ENCODE data around the gene C2CD2. TPM values are rescaled to one million over a fixed set of nuclear protein-coding genes. Genes with fewer than 3 reads are reported as not detected.

The C2CD2 gene
- total and polyA plus RNA-seq, 8 donors, result 7.9 to 16.8 (median 11.3) TPM

- DNase-seq, result peak in 1 of 6 donors; percentile 6
- no peak for TF ChIP-seq CTCF (IDR thresholded peaks at IDR 0.05)
- H3K9me3 ChIP-seq, result no peaks in the 10 kb centered on the region
- no peak for ATAC-seq
- no peak for FAIRE-seq
- H3K27me3 ChIP-seq, result no peaks in the 10 kb centered on the region
- H3K4me3 ChIP-seq, result no peak overlapping the region
- intact Hi-C loops (cut with DNase I), result no loop called here
- no peak overlapping the region for H3K27ac ChIP-seq
- 86 to 92% methylated on average over 23 of the region's 23 CpGs for WGBS, 2 donors
- no peaks in the 10 kb centered on the region for H3K4me1 ChIP-seq
- no peaks in the 10 kb centered on the region for H3K36me3 ChIP-seq
These were observed 18.8 kb upstream of the C2CD2 start for GRCh38 chr21:41972511-41973205.

GRCh38 chr21:41971891-41972290 is 18.1 kb upstream of the C2CD2 start:
- H3K4me3 ChIP-seq, result no peak overlapping the region
- intact Hi-C loops (cut with DNase I), result no loop called here
- H3K27ac ChIP-seq, result no peak overlapping the region
- H3K27me3 ChIP-seq, result no peaks in the 10 kb centered on the region
- no peaks in the 10 kb centered on the region for H3K9me3 ChIP-seq
- ATAC-seq, result no peak
- FAIRE-seq, result no peak
- WGBS, 2 donors, result 80 to 89% methylated on average over 6 of the region's 6 CpGs
- no peak for DNase-seq
- H3K36me3 ChIP-seq, result no peaks in the 10 kb centered on the region
- H3K4me1 ChIP-seq, result no peaks in the 10 kb centered on the region
- TF ChIP-seq CTCF (IDR thresholded peaks at IDR 0.05), result no peak

- WGBS, 2 donors, result 82 to 83% methylated on average over 20 of the region's 20 CpGs
- DNase-seq, result peak in 1 of 6 donors; percentile 6
These were observed 17.2 kb upstream of the C2CD2 start for GRCh38 chr21:41970751-41971653.

GRCh38 chr21:41970106-41970391 is 16.2 kb upstream of the C2CD2 start:
- Histone ChIP-seq H3K27ac (no peak overlapping the region), H3K27me3 (no peaks in the 10 kb centered on the region), H3K4me3 (no peak overlapping the region), H3K36me3 (no peaks in the 10 kb centered on the region), H3K9me3 (no peaks in the 10 kb centered on the region), H3K4me1 (no peaks in the 10 kb centered on the region)
- TF ChIP-seq CTCF (IDR thresholded peaks at IDR 0.05), result no peak
- DNase-seq (no peak), ATAC-seq (no peak), FAIRE-seq (no peak)
- WGBS, 2 donors, result 86 to 90% methylated on average over 5 of the region's 5 CpGs
- intact Hi-C loops (cut with DNase I), result no loop called here

More at GRCh38 chr21:41970751-41971653, 17.2 kb upstream of the C2CD2 start:
- TF ChIP-seq CTCF (IDR thresholded peaks at IDR 0.05), result no peak
- no peaks in the 10 kb centered on the region for H3K9me3 ChIP-seq
- no peaks in the 10 kb centered on the region for H3K27me3 ChIP-seq
- FAIRE-seq, result no peak
- no peaks in the 10 kb centered on the region for H3K36me3 ChIP-seq
- no peaks in the 10 kb centered on the region for H3K4me1 ChIP-seq
- H3K27ac ChIP-seq, result no peak overlapping the region
- no peak for ATAC-seq
- intact Hi-C loops (cut with DNase I), result no loop called here
- no peak overlapping the region for H3K4me3 ChIP-seq

GRCh38 chr21:41967708-41968107 is 13.9 kb upstream of the C2CD2 start:
- ATAC-seq (no peak), DNase-seq (peak in 1 of 6 donors; percentile 5), FAIRE-seq (no peak)
- intact Hi-C loops (cut with DNase I), result no loop called here
- Histone ChIP-seq H3K4me1 (no peaks in the 10 kb centered on the region), H3K9me3 (no peaks in the 10 kb centered on the region), H3K4me3 (no peak overlapping the region), H3K36me3 (no peaks in the 10 kb centered on the region), H3K27me3 (no peaks in the 10 kb centered on the region), H3K27ac (no peak overlapping the region)
- 79 to 83% methylated on average over 4 of the region's 4 CpGs for WGBS, 2 donors
- TF ChIP-seq CTCF (IDR thresholded peaks at IDR 0.05), result no peak
